ENCODE measurements around the gene DYNC2H1.

DNA sequence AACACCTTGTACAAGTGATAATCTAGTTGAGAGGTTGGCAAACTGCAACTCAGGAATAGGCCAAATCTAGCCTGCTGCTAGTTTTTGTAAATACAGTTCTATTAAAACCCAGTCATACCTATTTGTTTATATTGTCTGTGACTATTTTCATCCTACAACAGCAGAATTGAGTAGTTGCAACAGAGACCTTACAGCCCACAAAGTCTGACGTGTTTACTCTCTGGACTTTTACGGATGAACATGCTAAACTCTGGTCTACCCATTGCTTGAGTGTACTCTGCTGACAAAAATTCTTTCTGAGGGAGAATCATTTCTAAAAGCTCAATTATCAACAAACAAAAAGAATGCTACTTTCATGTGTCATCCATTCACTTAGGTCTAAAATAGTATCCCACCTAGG lies 287.0 kb downstream of the DYNC2H1 start:
- TF ChIP-seq, protein P1, sequence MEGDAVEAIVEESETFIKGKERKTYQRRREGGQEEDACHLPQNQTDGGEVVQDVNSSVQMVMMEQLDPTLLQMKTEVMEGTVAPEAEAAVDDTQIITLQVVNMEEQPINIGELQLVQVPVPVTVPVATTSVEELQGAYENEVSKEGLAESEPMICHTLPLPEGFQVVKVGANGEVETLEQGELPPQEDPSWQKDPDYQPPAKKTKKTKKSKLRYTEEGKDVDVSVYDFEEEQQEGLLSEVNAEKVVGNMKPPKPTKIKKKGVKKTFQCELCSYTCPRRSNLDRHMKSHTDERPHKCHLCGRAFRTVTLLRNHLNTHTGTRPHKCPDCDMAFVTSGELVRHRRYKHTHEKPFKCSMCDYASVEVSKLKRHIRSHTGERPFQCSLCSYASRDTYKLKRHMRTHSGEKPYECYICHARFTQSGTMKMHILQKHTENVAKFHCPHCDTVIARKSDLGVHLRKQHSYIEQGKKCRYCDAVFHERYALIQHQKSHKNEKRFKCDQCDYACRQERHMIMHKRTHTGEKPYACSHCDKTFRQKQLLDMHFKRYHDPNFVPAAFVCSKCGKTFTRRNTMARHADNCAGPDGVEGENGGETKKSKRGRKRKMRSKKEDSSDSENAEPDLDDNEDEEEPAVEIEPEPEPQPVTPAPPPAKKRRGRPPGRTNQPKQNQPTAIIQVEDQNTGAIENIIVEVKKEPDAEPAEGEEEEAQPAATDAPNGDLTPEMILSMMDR (IDR thresholded peaks at IDR 0.05; ENCODE audit: borderline replicate concordance, extremely low read depth, low read length, poor library complexity, severe bottlenecking) = no peak
- TF ChIP-seq EZH2 (IDR thresholded peaks at IDR 0.05; ENCODE audit: borderline replicate concordance, low read depth, low read length, severe bottlenecking) = no peak
